A673 (cell line): ENCODE measurements around the gene TNPO3. TPM values are rescaled to one million over a fixed set of nuclear protein-coding genes. Genes with fewer than 3 reads are reported as not detected.

Source experiments
- BruUV-seq: library from RNA; stranded (reverse); fragments of 400-500 nt; replicated peaks from 2 replicates; lab custom pipeline; 2021; lab: Mats Ljungman, UMichigan
- CTCF ChIA-PET: fragments of 300-600 bp; sonication (Branson Sonifier 250); formaldehyde crosslinking; loops from one replicate; lab custom pipeline; 2022; ENCODE audit warnings: antibody characterized with exemption; lab: Charles Lee
- POLR2A ChIA-PET: fragments of 300-600 bp; sonication (Branson Sonifier 250); formaldehyde crosslinking; loops from one replicate; lab custom pipeline; 2022; ENCODE audit warnings: antibody characterized with exemption; ENCODE audit not compliant: low non-redundant PET; lab: Charles Lee
- DNase-seq: peaks from one replicate; pipeline ENCODE4 v3.0.0-alpha.2; 2015; ENCODE audit warnings: low spot score
- H3K27ac ChIP-seq: fragments of 200-600 bp; sonication (generic); 2 replicates; pipeline ENCODE4 v1.5.1; 2016; ENCODE audit warnings: mixed run types, low read depth, mild to moderate bottlenecking, mixed read lengths, antibody characterized with exemption, low read length; ENCODE audit not compliant: poor library complexity, severe bottlenecking
- H3K27me3 ChIP-seq: fragments of 200-600 bp; sonication (generic); replicated peaks from 2 replicates; pipeline ENCODE4 v1.6.1; 2017; ENCODE audit warnings: mixed run types, low read depth, mild to moderate bottlenecking, mixed read lengths, antibody characterized with exemption, low read length; ENCODE audit not compliant: insufficient read depth, poor library complexity
- H3K36me3 ChIP-seq: fragments of 200-600 bp; sonication (generic); 2 replicates; pipeline ENCODE4 v1.6.1; 2016; ENCODE audit warnings: mixed run types, mild to moderate bottlenecking, mixed read lengths, antibody characterized with exemption, low read length; ENCODE audit not compliant: insufficient read depth, poor library complexity, severe bottlenecking
- H3K4me1 ChIP-seq: fragments of 200-600 bp; sonication (generic); 2 replicates; pipeline ENCODE4 v1.6.1; 2017; ENCODE audit warnings: mixed run types, mild to moderate bottlenecking, mixed read lengths, antibody characterized with exemption, low read length; ENCODE audit not compliant: insufficient read depth, poor library complexity, severe bottlenecking
- H3K4me3 ChIP-seq: fragments of 200-600 bp; sonication (generic); 2 replicates; pipeline ENCODE4 v1.5.1; 2016; ENCODE audit warnings: low read depth, mixed run types, mild to moderate bottlenecking, mixed read lengths, low read length; ENCODE audit not compliant: poor library complexity, severe bottlenecking
- H3K9me3 ChIP-seq: fragments of 200-600 bp; sonication (generic); 2 replicates; pipeline ENCODE4 v1.6.1; 2016; ENCODE audit warnings: mixed run types, low read depth, mild to moderate bottlenecking, mixed read lengths, antibody characterized with exemption, low read length; ENCODE audit not compliant: poor library complexity, severe bottlenecking
- EZH2 ChIP-seq: fragments of 200-600 bp; sonication (generic); IDR thresholded peaks from 2 replicates; pipeline ENCODE4 v1.6.1; 2017; ENCODE audit warnings: borderline replicate concordance, low read depth, mild to moderate bottlenecking, mixed read lengths, antibody characterized with exemption, low read length; ENCODE audit not compliant: poor library complexity, severe bottlenecking
- intact Hi-C: fragments of 100-400 bp; cut with micrococcal nuclease; formaldehyde crosslinking; loops from one replicate; pipeline ENCODE4 v1.10.0; 2022; ENCODE audit not compliant: unreplicated experiment
- total RNA-seq: library from RNA; stranded (reverse); gene quantifications from 2 replicates; pipeline ENCODE4 v1.2.3, GENCODE V29; 2021
- TF ChIP-seq, protein P1 (sequence below): fragments of 300-800, 200-600 bp; sonication (generic); conservative IDR thresholded peaks from 2 replicates; pipeline ENCODE4 v1.5.1; 2017; ENCODE audit warnings: low read depth, mild to moderate bottlenecking, antibody characterized with exemption, low read length, moderate library complexity, mixed read lengths

Gene TNPO3
- total RNA-seq, 1 experiment from 2014 or later: 77.8 TPM

DNA sequence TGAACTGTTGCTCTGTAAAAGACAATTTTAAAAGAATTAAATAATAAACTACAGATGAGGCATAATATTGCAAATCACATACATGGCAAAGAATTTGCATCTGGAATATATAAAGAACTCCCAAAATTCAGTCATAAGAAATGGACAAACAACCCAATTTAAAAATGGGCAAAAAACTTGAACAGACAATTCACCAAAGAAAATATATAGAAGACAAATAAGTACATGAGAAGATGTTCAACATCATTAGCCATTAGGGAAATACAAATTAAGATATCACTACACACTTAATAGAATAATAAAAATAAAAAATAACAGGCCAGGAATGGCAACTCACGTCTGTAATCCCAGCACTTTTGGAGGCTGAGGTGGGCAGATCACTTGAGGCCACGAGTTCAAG, 22.0 kb upstream of the TNPO3 start:
- BruUV-seq: no TSS peak
- H3K27me3 ChIP-seq: no peaks in the 10 kb centered on the region
- H3K36me3 ChIP-seq: no peaks in the 10 kb centered on the region
- H3K27ac ChIP-seq: no peak overlapping the region
- ChIA-PET CTCF (no interaction called here), POLR2A (no interaction called here)
- no peaks in the 10 kb centered on the region for H3K9me3 ChIP-seq
- intact Hi-C loops: no loop called here
- no peak overlapping the region for H3K4me3 ChIP-seq
- DNase-seq: no peak
- no peaks in the 10 kb centered on the region for H3K4me1 ChIP-seq
- no peak for TF ChIP-seq EZH2
- TF ChIP-seq, protein P1, sequence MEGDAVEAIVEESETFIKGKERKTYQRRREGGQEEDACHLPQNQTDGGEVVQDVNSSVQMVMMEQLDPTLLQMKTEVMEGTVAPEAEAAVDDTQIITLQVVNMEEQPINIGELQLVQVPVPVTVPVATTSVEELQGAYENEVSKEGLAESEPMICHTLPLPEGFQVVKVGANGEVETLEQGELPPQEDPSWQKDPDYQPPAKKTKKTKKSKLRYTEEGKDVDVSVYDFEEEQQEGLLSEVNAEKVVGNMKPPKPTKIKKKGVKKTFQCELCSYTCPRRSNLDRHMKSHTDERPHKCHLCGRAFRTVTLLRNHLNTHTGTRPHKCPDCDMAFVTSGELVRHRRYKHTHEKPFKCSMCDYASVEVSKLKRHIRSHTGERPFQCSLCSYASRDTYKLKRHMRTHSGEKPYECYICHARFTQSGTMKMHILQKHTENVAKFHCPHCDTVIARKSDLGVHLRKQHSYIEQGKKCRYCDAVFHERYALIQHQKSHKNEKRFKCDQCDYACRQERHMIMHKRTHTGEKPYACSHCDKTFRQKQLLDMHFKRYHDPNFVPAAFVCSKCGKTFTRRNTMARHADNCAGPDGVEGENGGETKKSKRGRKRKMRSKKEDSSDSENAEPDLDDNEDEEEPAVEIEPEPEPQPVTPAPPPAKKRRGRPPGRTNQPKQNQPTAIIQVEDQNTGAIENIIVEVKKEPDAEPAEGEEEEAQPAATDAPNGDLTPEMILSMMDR: no peak

DNA sequence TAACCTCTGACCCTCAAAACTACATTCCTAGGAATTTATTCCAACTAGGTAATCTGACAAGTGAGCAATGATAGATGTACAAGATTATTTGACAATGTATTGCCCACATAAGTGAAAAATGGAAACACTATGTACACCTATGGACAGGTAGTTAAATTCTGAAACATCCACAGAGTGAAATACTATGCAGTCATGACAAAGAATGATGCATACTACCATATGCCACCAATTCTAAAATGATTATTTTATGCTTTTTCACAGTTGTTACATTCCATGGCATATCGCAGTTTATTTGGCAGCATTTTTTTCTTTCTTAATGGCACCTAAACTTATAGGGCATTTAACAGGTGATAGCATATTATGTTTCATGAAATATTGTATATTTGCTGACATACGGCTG, 20.1 kb upstream of the TNPO3 start:
- H3K36me3 ChIP-seq: no peaks in the 10 kb centered on the region
- no TSS peak for BruUV-seq
- POLR2A ChIA-PET: no interaction called here
- CTCF ChIA-PET: no interaction called here
- TF ChIP-seq, protein P1: no peak
- TF ChIP-seq EZH2: no peak
- DNase-seq: no peak
- intact Hi-C loops: no loop called here
- H3K4me1 ChIP-seq: no peaks in the 10 kb centered on the region
- no peak overlapping the region for H3K27ac ChIP-seq
- no peaks in the 10 kb centered on the region for H3K9me3 ChIP-seq
- no peak overlapping the region for H3K4me3 ChIP-seq
- H3K27me3 ChIP-seq: no peaks in the 10 kb centered on the region

DNA sequence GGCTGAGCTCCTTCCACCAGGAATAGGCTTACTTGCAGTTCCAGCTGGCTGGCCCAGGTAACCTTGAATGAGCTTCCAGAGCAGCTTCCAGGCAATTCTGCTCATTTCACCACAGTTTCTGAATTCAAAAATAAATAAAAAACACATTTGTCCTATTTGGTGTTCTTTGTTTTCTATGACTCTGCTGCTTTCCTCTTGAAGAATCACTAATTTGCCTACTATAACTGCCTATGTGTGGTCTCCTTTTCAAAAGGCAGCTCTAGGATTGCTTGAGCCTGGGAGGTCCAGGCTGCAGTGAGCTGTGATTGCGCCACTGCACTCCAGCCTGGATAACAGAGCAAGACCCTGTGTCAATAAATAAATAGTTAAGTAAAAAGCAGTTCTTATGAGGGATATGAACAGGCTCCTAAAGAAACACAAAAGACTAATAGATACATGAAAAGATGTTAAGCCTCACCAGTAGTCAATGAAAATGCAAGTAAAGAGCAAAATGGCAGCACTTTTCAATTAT, 19.5 kb upstream of the TNPO3 start:
- POLR2A ChIA-PET: no interaction called here
- no peak for DNase-seq
- no TSS peak for BruUV-seq

More for the DNA sequence above, 19.5 kb upstream of the TNPO3 start:
- Histone ChIP-seq H3K27ac (no peak overlapping the region), H3K27me3 (no peaks in the 10 kb centered on the region), H3K36me3 (no peaks in the 10 kb centered on the region), H3K9me3 (no peaks in the 10 kb centered on the region), H3K4me1 (no peaks in the 10 kb centered on the region), H3K4me3 (no peak overlapping the region)
- intact Hi-C loops: no loop called here
- CTCF ChIA-PET: no interaction called here
- TF ChIP-seq, protein P1: no peak
- no peak for TF ChIP-seq EZH2
